Esophagus squamous epithelium (tissue), 4 donors: ENCODE measurements around the gene SHC1.

Experiments
- CTCF ChIP-seq, 6 experiments: fragments of 450-650 bp in 4 of 6; fragments of 200-600 bp in 2 of 6; sonication (generic) in 2 of 6; IDR thresholded peaks; one replicate each; pipeline ENCODE4 v1.5.1; 2016 to 2019; ENCODE audit warnings: antibody characterized with exemption in 6 of 6, mild to moderate bottlenecking in 4 of 6, moderate library complexity in 4 of 6
- POLR2A ChIP-seq, 4 donors: fragments of 450-650 bp; IDR thresholded peaks; one replicate each; pipeline ENCODE4 v1.6.1; 2017; ENCODE audit warnings: antibody characterized with exemption in 4 of 4, mild to moderate bottlenecking in 4 of 4, moderate library complexity in 3 of 4

GRCh38 chr1:154988058-154988954, 17.8 kb upstream of the SHC1 start:
- TF ChIP-seq CTCF (IDR thresholded peaks at IDR 0.05) (no peak), POLR2A (IDR thresholded peaks at IDR 0.05) (no peak)
